Liver (tissue), 9 donors: ENCODE data around the gene LHB. TPM values are rescaled to one million over a fixed set of nuclear protein-coding genes. Genes with fewer than 3 reads are reported as not detected.

ENCODE experiments used
- DNase-seq: peaks from one replicate; pipeline ENCODE4 v3.0.0-alpha.2; 2017; ENCODE audit warnings: low spot score
- H3K27ac ChIP-seq, 2 donors: one replicate each; pipeline ENCODE4 v1.7.0; 2013; ENCODE audit warnings: inconsistent platforms in 2 of 2, low read length in 2 of 2, control low read depth in 1 of 2, low read depth in 1 of 2, mild to moderate bottlenecking in 1 of 2
- H3K27me3 ChIP-seq, 4 donors: one replicate each; pipeline versions ENCODE4 v1.6.1 to v1.7.0; 2013; ENCODE audit warnings: low read length in 3 of 4, inconsistent platforms in 1 of 4, mild to moderate bottlenecking in 1 of 4, moderate library complexity in 1 of 4; ENCODE audit not compliant: control insufficient read depth in 4 of 4, insufficient read depth in 4 of 4
- H3K36me3 ChIP-seq, 4 donors: one replicate each; pipeline versions ENCODE4 v1.6.1 to v1.7.0; 2013; ENCODE audit warnings: low read length in 3 of 4, mild to moderate bottlenecking in 3 of 4, low read depth in 1 of 4, moderate library complexity in 1 of 4; ENCODE audit not compliant: control insufficient read depth in 4 of 4, insufficient read depth in 3 of 4
- H3K4me1 ChIP-seq, 4 donors: one replicate each; pipeline versions ENCODE4 v1.6.1 to v1.7.0; 2013; ENCODE audit warnings: low read length in 3 of 4, mild to moderate bottlenecking in 3 of 4, moderate library complexity in 1 of 4; ENCODE audit not compliant: control insufficient read depth in 4 of 4, insufficient read depth in 4 of 4
- H3K4me3 ChIP-seq, 3 donors: one replicate each; pipeline versions ENCODE4 v1.6.1 to v1.7.0; 2013; ENCODE audit warnings: low read length in 3 of 3, control low read depth in 1 of 3, low read depth in 1 of 3, mild to moderate bottlenecking in 1 of 3
- H3K9ac ChIP-seq, 2 donors: one replicate each; pipeline ENCODE4 v1.7.0; 2013; ENCODE audit warnings: low read length in 2 of 2, mild to moderate bottlenecking in 2 of 2, moderate library complexity in 2 of 2, control low read depth in 1 of 2, low read depth in 1 of 2
- H3K9me3 ChIP-seq, 4 donors: one replicate each; pipeline versions ENCODE4 v1.6.1 to v1.7.0; 2013; ENCODE audit warnings: low read length in 3 of 4; ENCODE audit not compliant: control insufficient read depth in 4 of 4
- EGR1 ChIP-seq, 2 donors: IDR thresholded peaks; 2 replicates each; pipeline ENCODE4 v1.6.1; 2016 to 2018; ENCODE audit warnings: antibody characterized with exemption in 2 of 2, low read depth in 2 of 2
- FOXA1 ChIP-seq: IDR thresholded peaks from 2 replicates; pipeline ENCODE4 v1.6.1; 2016; ENCODE audit warnings: antibody characterized with exemption
- FOXA2 ChIP-seq: IDR thresholded peaks from 2 replicates; pipeline ENCODE4 v1.6.1; 2016; ENCODE audit warnings: antibody characterized with exemption
- GABPA ChIP-seq, 2 donors: IDR thresholded peaks in 1 of 2; conservative IDR thresholded peaks in 1 of 2; 2 replicates each; pipeline ENCODE4 v1.6.1; 2016; ENCODE audit warnings: antibody characterized with exemption in 2 of 2, mild to moderate bottlenecking in 1 of 2, moderate library complexity in 1 of 2
- RAD21 ChIP-seq, 2 donors: IDR thresholded peaks; 2 replicates each; pipeline ENCODE4 v1.6.1; 2016; ENCODE audit warnings: antibody characterized with exemption in 2 of 2, mild to moderate bottlenecking in 2 of 2
- RXRA ChIP-seq, 2 donors: IDR thresholded peaks; 2 replicates each; pipeline ENCODE4 v1.6.1; 2017 to 2018; ENCODE audit warnings: antibody characterized with exemption in 2 of 2, mild to moderate bottlenecking in 1 of 2
- TAF1 ChIP-seq: conservative IDR thresholded peaks from 2 replicates; pipeline ENCODE4 v1.6.1; 2016; ENCODE audit warnings: antibody characterized with exemption, mild to moderate bottlenecking
- YY1 ChIP-seq: IDR thresholded peaks from 2 replicates; pipeline ENCODE4 v1.6.1; 2016; ENCODE audit warnings: antibody characterized with exemption, mild to moderate bottlenecking
- WGBS: extraction: QIAGEN DNeasy Blood & Tissue Kit; methylation state at CpG from one replicate; pipeline ENCODE4 v1.1.7; 2013; 5-methylcytosine and 5-hydroxymethylcytosine counted together
- polyA plus RNA-seq, 2 donors: library from polyadenylated mRNA; stranded (reverse) in 1 of 2; unstranded in 1 of 2; fragments of 200-250 nt in 1 of 2; fragments of >200 nt in 1 of 2; fragmentation: Nextera tagmentation in 1 of 2; extraction: Ambion mirVana in 1 of 2; gene quantifications; one replicate each; pipeline versions ENCODE4 v1.2.1 to v1.2.3, GENCODE V29; 2013 to 2015
- total RNA-seq, 2 donors: library from RNA; depleted of rRNA; stranded (reverse); fragments of >200 nt; gene quantifications; one replicate each; pipeline ENCODE4 v1.2.3, GENCODE V29; 2014
- TF ChIP-seq, protein P1 (sequence below): IDR thresholded peaks from 2 replicates; pipeline ENCODE4 v1.6.1; 2016; ENCODE audit warnings: antibody characterized with exemption, mild to moderate bottlenecking
- TF ChIP-seq, protein P2 (sequence below): IDR thresholded peaks from 2 replicates; pipeline ENCODE4 v1.6.1; 2016; ENCODE audit warnings: antibody characterized with exemption
- TF ChIP-seq, protein P3 (sequence below): IDR thresholded peaks from 2 replicates; pipeline ENCODE4 v1.6.1; 2016; ENCODE audit warnings: antibody characterized with exemption
- TF ChIP-seq, protein P4 (sequence below): fragments of 150-350 bp; IDR thresholded peaks from 2 replicates; pipeline ENCODE4 v1.5.1; 2017; ENCODE audit warnings: improper control_type of control experiment, low read depth, low read length; ENCODE audit not compliant: missing input control
- donor health status: healthy.
- donor health status: healthy.
- donor health status: healthy.
- donor health status: healthy.
- donor health status: healthy.

LHB gene
- total and polyA plus RNA-seq, 4 donors = not detected

DNA sequence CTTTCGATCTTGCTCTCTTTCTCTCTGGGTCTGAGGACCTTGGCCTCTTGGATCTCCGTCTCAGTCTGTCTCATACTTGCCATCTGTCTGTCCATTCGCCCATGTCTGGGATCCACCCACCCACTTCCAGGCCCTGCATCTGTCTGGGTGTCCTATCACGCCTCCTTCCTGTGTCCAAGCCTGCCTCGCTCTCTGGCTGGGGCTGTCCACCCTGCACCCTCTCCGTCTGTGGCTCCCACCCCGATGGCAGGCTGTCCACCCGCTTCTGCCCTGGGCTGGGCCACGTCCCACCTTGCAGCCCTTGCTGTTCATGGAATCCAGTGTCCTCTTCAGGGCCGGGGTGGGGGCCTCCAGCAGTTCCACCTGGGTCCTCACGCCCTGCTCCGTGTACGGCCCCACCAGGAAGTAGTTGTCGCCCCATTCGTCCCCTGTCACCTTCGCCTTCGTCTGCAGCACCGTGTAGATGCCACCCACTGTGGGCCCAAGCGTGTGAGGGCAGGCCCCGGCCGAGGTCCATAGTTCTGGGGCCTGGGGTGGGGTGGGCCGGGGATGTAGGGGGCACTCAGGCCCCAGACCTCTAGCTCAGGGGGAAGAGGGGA, 25.8 kb downstream of the LHB start:
- H3K4me1 ChIP-seq = peaks cover 12 to 28% (median 17%) of the 10 kb centered on the region in 4 donors
- no peaks in the 10 kb centered on the region for H3K27me3 ChIP-seq
- 93% methylated on average over 22 of the region's 22 CpGs for WGBS
- DNase-seq = no peak
- H3K4me3 ChIP-seq = no peak overlapping the region
- H3K36me3 ChIP-seq = peaks cover 3 to 12% (median 9%) of the 10 kb centered on the region in 4 donors
- H3K27ac ChIP-seq = no peak overlapping the region
- H3K9me3 ChIP-seq = no peaks in the 10 kb centered on the region
- TF ChIP-seq, protein P1, sequence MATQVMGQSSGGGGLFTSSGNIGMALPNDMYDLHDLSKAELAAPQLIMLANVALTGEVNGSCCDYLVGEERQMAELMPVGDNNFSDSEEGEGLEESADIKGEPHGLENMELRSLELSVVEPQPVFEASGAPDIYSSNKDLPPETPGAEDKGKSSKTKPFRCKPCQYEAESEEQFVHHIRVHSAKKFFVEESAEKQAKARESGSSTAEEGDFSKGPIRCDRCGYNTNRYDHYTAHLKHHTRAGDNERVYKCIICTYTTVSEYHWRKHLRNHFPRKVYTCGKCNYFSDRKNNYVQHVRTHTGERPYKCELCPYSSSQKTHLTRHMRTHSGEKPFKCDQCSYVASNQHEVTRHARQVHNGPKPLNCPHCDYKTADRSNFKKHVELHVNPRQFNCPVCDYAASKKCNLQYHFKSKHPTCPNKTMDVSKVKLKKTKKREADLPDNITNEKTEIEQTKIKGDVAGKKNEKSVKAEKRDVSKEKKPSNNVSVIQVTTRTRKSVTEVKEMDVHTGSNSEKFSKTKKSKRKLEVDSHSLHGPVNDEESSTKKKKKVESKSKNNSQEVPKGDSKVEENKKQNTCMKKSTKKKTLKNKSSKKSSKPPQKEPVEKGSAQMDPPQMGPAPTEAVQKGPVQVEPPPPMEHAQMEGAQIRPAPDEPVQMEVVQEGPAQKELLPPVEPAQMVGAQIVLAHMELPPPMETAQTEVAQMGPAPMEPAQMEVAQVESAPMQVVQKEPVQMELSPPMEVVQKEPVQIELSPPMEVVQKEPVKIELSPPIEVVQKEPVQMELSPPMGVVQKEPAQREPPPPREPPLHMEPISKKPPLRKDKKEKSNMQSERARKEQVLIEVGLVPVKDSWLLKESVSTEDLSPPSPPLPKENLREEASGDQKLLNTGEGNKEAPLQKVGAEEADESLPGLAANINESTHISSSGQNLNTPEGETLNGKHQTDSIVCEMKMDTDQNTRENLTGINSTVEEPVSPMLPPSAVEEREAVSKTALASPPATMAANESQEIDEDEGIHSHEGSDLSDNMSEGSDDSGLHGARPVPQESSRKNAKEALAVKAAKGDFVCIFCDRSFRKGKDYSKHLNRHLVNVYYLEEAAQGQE = no peak
- TF ChIP-seq, protein P2, sequence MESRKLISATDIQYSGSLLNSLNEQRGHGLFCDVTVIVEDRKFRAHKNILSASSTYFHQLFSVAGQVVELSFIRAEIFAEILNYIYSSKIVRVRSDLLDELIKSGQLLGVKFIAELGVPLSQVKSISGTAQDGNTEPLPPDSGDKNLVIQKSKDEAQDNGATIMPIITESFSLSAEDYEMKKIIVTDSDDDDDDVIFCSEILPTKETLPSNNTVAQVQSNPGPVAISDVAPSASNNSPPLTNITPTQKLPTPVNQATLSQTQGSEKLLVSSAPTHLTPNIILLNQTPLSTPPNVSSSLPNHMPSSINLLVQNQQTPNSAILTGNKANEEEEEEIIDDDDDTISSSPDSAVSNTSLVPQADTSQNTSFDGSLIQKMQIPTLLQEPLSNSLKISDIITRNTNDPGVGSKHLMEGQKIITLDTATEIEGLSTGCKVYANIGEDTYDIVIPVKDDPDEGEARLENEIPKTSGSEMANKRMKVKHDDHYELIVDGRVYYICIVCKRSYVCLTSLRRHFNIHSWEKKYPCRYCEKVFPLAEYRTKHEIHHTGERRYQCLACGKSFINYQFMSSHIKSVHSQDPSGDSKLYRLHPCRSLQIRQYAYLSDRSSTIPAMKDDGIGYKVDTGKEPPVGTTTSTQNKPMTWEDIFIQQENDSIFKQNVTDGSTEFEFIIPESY = no peak
- TF ChIP-seq FOXA1 (no peak), RAD21 (IDR thresholded peaks at IDR 0.05) (no peak), FOXA2 (no peak), TAF1 (no peak)
- H3K9ac ChIP-seq = no peak overlapping the region

DNA sequence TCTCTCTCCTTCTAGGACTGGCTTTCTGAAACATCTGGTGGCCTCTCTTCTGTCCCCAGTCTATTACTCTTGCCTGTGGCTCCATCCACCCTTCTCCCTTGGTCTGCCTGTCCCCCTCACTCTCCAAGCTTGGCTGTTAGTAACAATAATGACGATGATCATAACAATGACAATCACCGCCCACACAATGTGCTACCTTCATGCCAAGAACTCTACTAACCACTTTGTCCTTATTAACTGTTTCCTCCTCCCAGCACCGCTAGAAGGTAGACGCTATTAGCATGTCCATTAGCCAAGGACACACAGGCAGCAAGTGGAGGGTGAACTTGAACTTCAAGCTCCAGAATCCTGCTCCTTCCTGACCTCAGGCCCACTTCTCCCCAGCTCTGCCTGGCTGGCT, 26.5 kb downstream of the LHB start:
- H3K4me3 ChIP-seq = no peak overlapping the region
- peaks cover 12 to 28% (median 17%) of the 10 kb centered on the region in 4 donors for H3K4me1 ChIP-seq
- DNase-seq = no peak
- TF ChIP-seq, protein P2 = no peak
- TF ChIP-seq EGR1 (IDR thresholded peaks at IDR 0.05; ENCODE audit: low read depth in 2 of 2) (no peak), FOXA2 (no peak), GABPA (IDR thresholded peaks at IDR 0.05 in 1 of 2, conservative IDR thresholded peaks at IDR 0.05 in 1 of 2) (no peak), RXRA (IDR thresholded peaks at IDR 0.05) (no peak), YY1 (no peak)
- TF ChIP-seq, protein P3, sequence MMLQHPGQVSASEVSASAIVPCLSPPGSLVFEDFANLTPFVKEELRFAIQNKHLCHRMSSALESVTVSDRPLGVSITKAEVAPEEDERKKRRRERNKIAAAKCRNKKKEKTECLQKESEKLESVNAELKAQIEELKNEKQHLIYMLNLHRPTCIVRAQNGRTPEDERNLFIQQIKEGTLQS = no peak
- TF ChIP-seq, protein P4, sequence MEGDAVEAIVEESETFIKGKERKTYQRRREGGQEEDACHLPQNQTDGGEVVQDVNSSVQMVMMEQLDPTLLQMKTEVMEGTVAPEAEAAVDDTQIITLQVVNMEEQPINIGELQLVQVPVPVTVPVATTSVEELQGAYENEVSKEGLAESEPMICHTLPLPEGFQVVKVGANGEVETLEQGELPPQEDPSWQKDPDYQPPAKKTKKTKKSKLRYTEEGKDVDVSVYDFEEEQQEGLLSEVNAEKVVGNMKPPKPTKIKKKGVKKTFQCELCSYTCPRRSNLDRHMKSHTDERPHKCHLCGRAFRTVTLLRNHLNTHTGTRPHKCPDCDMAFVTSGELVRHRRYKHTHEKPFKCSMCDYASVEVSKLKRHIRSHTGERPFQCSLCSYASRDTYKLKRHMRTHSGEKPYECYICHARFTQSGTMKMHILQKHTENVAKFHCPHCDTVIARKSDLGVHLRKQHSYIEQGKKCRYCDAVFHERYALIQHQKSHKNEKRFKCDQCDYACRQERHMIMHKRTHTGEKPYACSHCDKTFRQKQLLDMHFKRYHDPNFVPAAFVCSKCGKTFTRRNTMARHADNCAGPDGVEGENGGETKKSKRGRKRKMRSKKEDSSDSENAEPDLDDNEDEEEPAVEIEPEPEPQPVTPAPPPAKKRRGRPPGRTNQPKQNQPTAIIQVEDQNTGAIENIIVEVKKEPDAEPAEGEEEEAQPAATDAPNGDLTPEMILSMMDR = no peak
- TF ChIP-seq, protein P1 = no peak
- no peaks in the 10 kb centered on the region for H3K9me3 ChIP-seq
- H3K36me3 ChIP-seq = peaks cover 6 to 15% (median 15%) of the 10 kb centered on the region in 4 donors
- 88% methylated on average over 4 of the region's 4 CpGs for WGBS
- no peak overlapping the region for H3K27ac ChIP-seq
- no peaks in the 10 kb centered on the region for H3K27me3 ChIP-seq
- no peak overlapping the region for H3K9ac ChIP-seq
